WTC11 (cell line): ENCODE data around the gene CDRT4.

Experiments used
- CTCF ChIP-seq: fragments of 200-600 bp; IDR thresholded peaks from 2 replicates; pipeline ENCODE4 v1.8.0; 2022; ENCODE audit warnings: antibody characterized with exemption
- E2F1 ChIP-seq: sonication (generic); formaldehyde crosslinking; IDR thresholded peaks from 2 replicates; pipeline ENCODE4 v1.8.0; 2022; ENCODE audit warnings: mild to moderate bottlenecking, missing genetic modification reagents
- MAX ChIP-seq: sonication (generic); formaldehyde crosslinking; IDR thresholded peaks from 2 replicates; pipeline ENCODE4 v1.8.0; 2022; ENCODE audit warnings: mild to moderate bottlenecking, missing genetic modification reagents
- MXD4 ChIP-seq: fragments of 250-450 bp; sonication (Bioruptor Pico); IDR thresholded peaks from 2 replicates; pipeline ENCODE4 v1.8.0; 2021; ENCODE audit warnings: mild to moderate bottlenecking, moderate library complexity, borderline replicate concordance
- SP1 ChIP-seq: sonication (generic); formaldehyde crosslinking; conservative IDR thresholded peaks from 2 replicates; pipeline ENCODE4 v1.8.1; 2022; ENCODE audit warnings: missing genetic modification reagents
- TEAD1 ChIP-seq: sonication (generic); formaldehyde crosslinking; IDR thresholded peaks from 2 replicates; pipeline ENCODE4 v1.8.0; 2022; ENCODE audit warnings: mild to moderate bottlenecking, missing genetic modification reagents
- ZNF512 ChIP-seq: sonication (generic); formaldehyde crosslinking; IDR thresholded peaks from 2 replicates; pipeline ENCODE4 v1.8.1; 2022; ENCODE audit warnings: missing genetic modification reagents, borderline replicate concordance
- TF ChIP-seq, protein P1 (sequence below): fragments of 250-450 bp; sonication (Bioruptor Pico); IDR thresholded peaks from 2 replicates; pipeline ENCODE4 v1.9.0; 2021; ENCODE audit warnings: mild to moderate bottlenecking

DNA sequence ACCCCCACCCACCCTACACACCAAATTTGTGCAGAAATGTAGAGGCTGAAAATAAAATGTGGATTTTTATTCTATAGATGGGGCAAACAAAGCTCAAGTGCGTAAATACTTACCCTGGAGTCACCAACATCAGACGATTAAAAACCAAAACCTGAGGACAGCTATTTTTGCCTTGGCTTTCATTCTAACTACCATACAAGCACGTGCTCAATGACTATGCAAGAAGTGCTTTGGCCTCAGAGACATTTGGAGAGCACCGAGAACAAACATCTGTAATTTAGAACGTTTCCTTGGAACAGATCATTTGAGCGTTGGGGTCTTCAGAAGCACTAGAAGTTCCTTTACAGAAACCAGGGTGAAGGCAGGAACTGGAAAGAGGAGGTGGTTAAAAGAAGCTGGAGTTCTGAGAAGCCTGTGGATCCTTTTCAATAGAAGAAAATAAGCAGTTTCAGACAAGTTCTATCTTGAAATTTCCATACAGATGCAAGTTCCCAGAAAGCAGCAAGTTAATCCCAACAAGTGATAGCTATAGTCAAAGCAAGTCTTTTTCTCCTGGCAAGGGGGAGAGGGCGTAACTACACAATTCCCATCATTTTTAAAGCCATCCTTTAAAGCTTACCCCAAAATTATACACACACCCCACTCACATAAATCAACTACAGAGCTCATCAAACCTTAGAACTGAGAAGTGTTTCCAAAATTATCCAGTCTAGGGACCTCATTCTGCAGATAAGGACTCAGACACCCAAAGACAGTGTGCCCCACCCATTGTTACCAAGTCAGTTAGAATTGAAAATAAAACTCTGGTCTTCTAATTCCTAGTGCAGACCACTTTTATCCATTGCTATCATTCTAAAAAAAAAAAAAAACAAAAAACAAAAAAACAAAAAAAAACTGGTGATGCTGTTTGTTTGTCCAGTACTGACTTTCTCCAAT is 29.6 kb upstream of the CDRT4 start:
- TF ChIP-seq ZNF512 (CRISPR knock-in tag) (no peak), MXD4 (CRISPR knock-in tag) (no peak), CTCF (no peak), E2F1 (CRISPR knock-in tag) (no peak), SP1 (CRISPR knock-in tag) (no peak), TEAD1 (CRISPR knock-in tag) (no peak), MAX (CRISPR knock-in tag) (no peak)
- TF ChIP-seq, protein P1, sequence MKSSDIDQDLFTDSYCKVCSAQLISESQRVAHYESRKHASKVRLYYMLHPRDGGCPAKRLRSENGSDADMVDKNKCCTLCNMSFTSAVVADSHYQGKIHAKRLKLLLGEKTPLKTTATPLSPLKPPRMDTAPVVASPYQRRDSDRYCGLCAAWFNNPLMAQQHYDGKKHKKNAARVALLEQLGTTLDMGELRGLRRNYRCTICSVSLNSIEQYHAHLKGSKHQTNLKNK (CRISPR knock-in tag): no peak
